ENCODE results near the gene GID4.
A peak's percentile ranks its signal among the peaks of the same experiment; 100 is the strongest.

The GID4 gene

DNA sequence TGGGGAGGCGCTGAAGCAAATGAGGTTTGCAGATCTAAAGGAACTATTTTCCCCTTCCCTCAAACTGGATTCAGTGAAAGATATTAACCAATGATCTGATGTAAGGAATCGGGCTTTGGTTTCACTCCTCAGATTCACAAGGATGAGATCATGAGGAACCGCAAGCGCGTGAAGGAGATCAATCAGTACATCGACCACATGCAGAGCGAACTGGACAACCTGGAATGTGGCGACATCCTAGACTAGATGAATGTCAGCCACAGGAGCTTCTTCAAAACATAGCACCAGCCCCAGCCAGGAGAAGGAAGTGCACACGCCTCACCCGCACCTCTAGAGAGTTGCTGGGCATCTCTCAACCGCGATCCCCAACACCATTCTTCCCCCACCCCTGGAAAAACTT, 22.8 kb upstream of the GID4 start:
- DNase-seq (ENCODE audit: low read depth in 2 of 2) = no peak

DNA sequence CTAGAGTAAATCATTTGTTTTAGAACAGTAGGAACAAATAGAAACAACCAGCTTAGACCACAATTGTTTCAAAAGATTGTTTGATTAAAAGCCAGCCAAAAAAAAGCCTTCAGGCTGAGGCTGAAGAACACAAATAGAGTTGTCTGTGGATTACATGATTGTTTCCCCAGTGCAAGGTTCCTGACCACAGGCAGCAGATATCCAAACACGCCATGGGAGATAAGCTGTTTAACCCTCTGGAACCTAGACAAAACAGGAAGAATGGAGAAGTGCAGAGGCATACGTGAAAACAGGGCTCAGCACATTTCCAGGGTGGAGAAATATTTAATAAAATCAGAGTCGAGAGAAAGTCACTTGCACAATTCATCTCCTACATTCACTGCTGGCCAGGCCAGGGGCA, 21.2 kb upstream of the GID4 start:
- DNase-seq (ENCODE audit: low read depth in 2 of 2) = no peak

DNA sequence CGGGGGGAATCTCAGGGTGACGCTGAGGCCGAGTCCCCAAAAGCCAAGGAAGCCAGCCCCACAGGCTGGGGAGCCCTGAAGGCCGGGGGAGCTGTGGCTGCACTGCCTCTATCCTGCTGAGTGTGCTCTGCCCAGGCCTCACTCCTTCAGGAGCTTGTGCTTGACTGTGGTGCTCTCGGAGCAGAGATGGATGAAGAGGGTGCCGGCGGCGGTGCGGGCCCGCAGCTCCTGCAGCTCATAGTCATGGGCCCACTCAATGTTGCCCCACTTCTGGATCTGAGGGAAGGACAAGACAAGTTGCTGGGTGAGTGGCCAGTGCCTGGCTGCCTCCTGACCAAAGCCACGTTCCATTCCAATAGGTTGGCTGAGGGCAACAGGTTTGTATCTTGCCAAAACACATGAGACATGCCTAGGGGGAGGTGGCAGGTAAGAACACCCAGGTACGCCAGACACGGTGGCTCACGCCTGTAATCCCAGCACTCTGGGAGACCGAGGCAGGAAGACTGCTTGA, 20.7 kb upstream of the GID4 start:
- no peak for DNase-seq (ENCODE audit: low read depth in 2 of 2)

DNA sequence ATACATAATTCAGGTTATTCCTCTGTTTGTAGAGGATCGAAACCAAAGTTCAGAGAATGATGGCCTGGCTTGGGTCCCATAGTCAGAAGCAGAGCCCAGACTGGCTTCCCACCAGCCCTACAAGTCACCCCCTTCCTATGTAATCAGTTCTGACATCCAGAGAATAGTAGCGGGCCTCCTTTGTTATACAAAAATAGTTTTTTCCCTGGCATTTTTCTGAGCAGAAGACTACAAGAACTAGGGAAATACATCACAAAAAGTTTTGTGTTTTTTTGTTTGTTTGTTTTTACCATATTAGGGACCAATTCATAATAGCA, 19.4 kb upstream of the GID4 start:
- DNase-seq (ENCODE audit: low read depth in 2 of 2) = no peak

DNA sequence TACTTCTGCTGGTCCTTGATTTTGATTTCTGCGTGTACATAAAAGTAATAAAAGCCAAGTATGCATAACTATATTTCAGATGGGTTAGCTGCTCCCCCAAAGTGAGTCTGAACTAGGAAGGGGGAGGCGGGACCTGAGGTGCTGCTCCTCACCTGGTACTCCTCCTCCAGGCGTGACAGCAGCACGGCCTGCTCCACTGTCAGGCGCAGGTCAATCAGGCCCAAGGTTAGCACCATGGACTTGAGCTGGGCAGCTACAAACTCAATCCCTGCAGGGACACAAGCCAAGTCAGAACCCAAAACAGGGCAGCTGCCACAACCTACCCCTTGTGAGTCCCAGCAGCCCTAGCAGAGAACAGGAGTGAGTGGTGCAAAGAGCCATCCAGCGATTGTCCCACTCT, 18.2 kb upstream of the GID4 start:
- no peak for DNase-seq (ENCODE audit: low read depth in 2 of 2)

DNA sequence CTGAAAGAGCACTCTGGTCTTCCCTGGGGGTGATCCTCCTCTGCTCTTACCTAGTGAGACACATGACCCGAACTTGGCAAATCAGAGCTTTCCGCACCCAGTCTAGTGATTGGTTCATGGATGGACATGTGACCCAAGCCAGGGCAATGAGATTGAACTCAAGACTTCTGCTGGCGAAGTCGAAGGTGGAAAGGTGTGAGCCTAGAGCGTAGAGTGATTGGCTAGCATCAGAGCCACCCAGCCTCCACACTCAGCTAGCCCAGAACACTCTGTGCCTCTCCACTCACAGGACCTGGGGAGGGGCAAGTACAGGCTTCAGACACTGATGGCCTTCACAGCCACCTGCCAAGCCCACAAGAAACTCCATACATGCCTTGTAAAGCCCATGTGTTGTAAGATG, 17.8 kb upstream of the GID4 start:
- no peak for DNase-seq (ENCODE audit: low read depth in 2 of 2)

DNA sequence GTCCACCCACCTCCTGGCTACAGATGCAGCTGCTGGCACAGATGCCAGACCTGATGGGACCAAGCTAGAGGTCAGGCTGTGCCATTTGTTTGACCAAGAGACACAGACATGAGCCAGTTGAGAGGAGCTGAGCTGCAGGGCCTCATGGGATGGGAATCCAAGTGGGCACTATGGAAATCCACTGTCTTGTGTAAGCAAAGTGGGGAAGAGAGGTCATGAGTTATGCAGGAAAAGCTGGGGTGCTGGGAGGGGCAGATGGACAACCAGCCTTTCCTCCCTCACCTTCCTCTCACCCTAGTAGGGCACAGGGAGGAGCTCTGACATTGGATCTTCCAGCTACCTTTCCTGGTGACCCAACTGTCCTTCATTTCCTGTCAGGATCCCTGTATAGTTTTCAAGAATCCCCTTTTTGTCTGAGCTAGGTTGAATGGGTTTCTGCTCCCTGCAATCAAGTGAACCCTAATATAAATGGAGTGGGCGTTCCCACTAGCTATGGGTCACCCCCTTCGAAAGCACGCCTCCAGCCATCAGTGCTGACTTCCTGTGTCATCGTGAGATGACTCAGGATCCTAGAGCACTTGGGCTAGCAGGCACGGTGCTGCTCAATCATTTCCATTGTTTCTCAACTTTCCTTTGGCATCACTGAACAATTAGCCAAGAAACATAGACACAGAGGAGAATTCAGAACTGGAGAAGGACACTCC, 13.8 kb upstream of the GID4 start:
- no peak for DNase-seq (ENCODE audit: low read depth in 2 of 2)

DNA sequence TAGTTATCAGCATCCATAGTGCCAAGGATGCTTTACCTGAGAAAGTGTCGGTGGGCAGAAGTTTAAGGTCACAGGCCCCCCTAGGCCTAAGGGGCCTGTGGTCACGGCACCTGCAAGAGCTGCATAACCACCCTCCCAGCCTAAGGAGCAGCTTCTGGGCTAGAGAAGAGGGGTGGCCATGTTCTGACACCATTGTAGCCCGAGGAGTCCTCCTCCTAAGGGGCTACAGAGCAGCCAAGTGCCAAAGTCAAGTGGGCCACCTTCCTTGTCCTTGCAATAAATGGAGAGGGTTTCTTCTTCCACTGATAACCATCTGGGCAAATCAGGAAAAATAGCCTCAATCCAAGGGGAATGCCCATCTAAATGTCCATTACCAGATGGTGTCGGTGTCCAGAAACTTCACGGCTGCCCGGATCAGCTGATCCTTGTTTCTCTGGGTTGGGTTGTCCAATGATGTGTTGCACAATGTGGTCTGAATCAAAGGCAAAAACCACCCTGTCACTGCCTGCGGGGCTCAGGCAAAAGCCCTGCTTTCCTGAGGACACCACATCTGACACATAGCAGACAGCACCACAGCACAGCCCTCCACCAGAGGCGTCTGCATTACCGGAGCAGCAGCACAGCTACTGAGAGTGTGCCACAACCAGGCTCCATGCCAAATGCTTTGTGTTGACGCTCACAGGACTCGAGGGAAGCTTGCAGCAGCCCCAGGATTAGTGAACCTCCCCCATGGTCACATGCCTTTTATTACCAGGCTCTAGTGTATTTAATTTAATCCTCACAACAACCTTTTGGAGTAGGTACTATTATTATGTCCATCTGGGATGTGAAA, 13.0 kb upstream of the GID4 start:
- DNase-seq (ENCODE audit: low read depth in 2 of 2) = no peak

DNA sequence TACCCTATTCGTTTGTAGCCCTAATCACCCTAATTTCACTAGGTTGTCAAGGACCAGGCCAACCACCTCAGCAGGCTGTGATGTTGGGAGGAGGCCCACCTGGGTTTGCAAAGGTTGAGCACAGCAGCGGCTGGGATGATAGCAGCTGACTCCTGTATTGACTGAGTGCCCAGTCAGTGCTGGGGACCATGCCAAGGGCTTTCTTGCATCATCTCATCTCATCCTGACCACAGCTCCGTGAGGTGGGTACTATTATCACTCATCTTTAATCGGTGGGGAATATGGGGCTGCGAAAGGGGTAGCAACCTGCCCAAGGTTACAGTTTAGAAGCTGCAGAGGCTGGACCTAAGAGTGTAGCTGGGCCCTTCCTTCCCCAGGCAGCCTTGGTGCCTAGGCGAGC, 11.9 kb upstream of the GID4 start:
- DNase-seq (ENCODE audit: low read depth in 2 of 2) = no peak

DNA sequence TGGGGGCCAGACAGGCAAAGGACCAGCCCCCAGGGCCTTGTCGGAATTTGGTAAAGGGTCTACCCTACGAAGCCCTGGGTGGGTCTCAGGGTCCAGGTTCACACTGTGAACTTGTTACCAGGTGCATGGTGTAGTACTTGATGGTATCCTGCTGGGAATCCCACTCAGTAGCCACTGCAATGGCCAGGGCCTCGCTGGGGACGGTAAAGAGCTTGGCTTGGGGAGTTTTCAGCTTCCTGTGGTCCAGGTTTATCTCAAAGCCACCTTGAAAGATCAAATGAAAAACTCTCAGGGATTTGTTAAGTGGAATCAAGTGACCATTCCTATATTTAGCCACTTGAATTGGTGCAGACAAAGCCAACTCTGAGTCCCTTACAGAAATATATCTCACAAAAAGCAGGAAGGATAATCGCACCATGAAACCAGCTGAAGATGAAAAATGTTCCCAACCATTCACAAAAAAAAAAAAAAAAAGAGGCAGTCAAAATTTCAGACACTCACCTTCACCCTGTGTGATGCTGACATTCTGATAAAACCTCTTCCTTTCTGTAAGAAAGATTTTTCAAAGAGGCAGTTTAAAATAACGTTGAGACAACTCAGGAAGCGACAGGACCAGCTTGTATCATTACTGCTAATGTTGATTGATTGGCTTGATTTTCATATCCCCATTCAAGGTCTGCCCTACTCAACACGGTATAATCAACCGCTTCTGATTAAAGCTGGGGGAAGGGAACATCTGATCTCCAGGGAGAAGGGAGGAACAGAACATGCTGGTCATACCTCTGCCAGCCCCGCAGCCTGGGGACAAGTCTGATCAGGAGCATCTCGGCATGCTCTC, 10.9 kb upstream of the GID4 start:
- DNase-seq (ENCODE audit: low read depth in 2 of 2) = no peak

DNA sequence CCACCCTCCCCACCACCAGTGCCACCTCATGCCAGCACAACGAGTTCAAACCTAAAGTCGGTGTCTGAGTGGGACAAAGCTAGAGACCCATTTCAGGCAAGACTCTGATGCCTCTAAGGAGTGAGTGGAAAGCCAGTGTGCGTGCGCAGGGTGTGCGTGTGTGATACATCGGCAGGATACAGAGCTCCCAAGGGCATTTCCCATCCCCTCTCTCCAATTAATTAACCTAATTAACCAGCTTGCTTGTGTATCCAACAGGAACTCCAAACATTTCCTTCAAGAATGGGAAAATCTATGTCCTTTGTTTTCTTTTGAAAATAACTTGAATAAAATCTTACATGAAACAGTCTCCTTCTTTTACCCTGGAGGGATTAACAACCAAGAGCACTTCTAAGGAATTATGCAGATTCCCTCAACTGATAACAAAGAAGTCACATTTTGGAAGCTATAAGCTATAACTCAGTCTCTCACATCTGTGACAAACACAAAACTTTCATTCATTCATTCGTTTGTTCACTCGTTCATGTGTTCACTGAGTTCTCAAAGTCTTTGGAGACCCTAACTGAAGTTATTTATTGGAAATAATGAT, 10.2 kb upstream of the GID4 start:
- DNase-seq (ENCODE audit: low read depth in 2 of 2) = no peak

DNA sequence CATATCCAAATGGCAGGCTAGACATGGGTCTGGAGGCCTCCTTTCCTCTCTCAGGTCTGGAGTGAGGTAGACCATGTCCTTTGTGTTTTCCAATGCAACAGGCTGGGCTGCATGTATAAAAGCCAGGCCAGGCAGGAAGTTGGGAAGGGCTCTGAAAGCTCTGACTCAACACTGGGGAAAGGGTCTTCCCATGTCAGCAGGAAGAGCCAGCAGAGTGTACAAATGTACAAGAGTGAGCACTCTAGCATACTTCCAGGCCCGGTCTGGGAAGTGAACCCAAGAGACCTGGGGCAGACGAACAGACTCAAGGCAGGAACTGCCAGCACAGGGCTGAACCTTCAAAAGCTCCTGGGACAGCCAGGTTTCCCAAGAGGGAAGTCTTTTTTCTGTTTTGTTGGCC, 7.3 kb upstream of the GID4 start:
- DNase-seq (ENCODE audit: low read depth in 2 of 2) = no peak

DNA sequence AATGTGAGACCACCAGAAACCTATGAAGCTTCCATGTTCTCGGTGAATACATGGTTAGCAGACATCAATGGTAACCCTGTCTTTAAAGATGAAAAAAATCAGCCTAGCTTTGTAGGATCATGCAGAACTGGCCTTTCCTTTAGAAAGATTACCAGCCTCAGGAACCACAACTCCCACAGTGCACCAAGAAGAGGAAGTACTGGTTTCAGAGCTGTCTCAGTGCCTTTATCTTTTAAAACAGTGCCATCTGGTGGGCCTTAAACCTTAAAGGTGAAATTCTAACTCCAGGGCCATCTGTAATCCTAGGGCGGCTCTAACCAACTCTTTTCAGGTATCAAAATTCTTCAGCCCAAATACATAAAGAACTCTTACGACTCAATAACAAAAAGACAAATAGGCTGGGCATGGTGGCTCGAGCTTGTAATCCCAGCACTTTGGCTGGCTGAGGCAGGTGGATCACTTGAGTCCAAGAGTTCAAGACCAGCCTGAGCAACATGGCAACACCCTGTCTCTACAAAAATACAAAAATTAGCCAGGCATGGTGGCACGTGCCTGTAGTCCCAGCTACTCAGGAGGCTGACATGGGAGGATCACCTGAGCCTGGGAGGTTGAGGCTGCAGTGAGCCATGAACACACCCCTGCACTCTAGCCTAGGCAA, 5.6 kb upstream of the GID4 start:
- peak; percentile 8 to 24 for DNase-seq (ENCODE audit: low read depth in 2 of 2)

DNA sequence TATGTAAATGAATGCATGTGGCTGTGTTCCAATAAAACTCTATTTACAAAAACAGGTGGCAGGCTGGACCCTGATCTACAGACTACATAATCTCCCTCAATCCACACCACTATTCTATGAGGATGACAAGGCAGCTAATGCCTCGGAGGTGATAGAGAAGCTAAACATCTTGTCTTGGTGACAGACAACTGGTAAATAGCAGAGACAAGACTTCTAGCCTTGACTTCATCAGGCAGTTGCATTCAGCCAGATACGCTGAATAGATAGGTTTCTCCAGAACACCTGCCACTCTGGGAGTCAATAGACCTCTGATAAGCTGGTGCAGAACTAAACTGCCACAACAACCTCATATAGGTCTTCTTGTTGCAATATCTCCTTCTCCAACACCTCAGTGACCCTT, 3.5 kb upstream of the GID4 start:
- no peak for DNase-seq (ENCODE audit: low read depth in 2 of 2)

DNA sequence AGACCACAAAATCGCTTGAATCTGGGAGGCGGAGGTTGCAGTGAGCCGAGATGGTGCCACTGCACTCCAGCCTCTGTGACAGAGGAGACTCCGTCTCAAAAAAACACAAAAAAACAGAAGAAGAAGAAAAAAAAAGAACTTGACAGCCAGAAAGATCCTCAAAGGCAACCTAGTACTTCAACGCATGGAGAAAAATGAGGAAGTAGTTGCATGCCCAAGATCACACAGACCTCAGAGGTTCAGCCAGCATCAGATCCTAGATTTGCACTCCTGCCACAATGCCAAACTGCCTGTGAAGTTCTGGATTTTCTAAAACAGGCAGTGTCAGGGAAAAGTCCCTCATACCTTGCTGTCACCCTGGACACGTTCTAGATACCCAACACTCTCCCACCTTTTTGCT, 1.7 kb upstream of the GID4 start:
- no peak for DNase-seq (ENCODE audit: low read depth in 2 of 2)

DNA sequence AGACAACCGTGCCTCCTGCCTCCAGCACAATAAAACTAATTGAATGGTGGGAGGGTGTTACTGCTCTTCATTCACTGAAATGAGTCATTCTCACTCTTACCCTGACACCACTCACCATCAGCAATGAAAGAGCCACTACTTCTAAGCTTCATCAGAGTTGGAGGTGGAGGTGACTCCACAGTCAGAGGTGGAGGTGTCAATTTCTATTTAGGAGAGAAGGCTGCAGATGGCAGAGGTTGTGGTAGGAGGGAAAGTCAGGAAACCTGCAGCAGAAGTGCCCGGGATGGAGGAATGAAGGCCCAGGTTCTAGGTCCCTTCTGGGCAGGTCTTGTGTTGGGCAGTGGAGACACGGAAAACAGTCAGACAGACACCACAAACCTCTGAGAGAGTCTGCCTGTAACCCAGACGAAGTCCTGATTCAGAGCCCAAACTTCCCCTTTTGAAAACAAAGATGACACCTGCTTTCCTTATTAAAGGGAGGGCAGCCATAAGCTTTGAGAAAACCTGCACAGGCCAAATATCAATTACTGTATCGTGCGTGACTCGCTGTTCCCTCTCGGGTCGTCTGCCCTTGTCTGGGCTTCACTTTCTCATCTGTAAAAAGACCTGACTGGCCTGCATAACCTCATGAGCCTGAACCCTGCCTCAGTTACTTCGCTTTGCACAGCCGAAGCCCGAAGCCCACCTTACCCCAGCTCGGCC, 908 bp upstream of the GID4 start:
- no peak for DNase-seq (ENCODE audit: low read depth in 2 of 2)

DNA sequence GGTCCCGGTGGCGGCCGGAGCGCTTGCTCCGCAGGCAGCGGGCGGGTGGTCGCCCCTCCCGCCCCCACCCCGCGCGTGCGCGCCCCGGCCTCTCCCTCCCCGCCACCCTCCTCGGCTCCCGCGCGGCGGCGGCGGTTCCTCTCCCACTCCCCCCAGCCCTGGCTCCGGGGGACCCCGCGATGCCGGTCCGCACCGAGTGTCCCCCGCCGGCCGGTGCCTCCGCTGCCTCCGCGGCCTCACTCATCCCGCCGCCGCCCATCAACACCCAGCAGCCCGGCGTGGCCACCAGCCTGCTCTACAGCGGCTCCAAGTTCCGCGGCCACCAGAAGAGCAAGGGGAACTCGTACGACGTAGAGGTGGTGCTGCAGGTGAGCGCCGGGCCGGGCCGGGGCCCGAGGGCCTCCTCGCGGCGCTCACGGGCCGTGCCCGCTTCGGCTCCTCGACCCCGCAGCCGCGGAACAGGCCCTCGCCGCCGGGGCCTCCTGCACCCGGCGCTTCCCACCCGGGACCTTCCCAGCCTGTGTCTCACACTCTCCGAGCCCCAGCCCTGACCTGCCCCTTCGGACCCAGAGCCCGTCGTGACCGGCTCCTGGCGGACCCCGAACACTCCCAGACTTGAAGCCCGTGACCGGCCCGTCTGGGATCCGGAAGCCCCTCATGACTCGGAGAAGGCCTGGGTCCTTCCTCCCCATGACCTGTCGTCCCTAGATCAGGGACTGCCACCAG, 490 bp downstream of the GID4 start:
- no peak for DNase-seq (ENCODE audit: low read depth in 2 of 2)

DNA sequence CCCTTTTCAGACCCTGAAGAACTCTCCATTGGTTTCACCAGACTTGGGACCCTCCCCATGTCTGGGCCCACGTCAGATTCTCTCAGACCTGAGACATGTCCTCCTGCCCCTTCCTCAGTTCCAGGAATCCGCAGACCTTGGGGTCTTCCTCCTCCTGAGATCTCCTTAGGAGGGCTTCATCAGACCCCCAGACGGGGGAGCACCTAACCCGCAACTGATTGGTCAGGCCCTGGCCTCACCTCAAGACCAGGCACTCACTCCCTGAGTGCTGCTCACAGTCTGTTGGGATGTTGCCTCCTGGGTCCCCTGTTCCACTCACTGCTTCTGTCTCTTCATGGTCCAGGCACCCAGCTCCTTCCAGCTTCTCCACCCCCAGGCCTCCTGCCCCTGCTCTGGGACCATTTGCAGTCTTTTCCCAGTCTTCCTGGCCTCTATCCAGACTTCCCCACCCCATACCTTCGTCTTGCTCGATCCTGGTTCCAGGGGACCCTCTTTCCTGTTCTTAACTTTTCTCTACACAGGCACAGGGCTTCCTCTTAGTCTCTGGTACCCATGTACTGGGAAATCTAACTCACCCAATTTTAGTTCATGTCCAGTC, 1.2 kb downstream of the GID4 start:
- no peak for DNase-seq (ENCODE audit: low read depth in 2 of 2)

DNA sequence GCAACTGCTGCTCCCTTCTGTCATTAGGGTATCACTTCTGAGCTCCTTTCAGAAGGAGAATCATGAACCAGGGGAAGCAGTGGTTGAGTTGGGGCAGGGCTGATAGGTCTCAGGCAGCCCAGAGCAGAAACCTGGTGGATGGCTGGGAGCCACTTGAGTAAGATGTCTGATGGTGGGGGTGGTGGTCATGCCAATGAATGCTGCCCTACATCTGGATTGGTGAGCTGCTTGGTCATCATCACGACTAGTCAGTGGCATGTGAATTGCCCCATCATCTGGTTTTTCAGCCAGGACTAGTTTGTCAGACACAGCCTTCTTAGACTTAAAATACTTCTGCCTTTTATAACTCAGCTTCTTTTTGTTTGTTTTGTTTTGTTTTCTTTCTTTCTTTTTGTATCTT, 2.6 kb downstream of the GID4 start:
- no peak for DNase-seq (ENCODE audit: low read depth in 2 of 2)

DNA sequence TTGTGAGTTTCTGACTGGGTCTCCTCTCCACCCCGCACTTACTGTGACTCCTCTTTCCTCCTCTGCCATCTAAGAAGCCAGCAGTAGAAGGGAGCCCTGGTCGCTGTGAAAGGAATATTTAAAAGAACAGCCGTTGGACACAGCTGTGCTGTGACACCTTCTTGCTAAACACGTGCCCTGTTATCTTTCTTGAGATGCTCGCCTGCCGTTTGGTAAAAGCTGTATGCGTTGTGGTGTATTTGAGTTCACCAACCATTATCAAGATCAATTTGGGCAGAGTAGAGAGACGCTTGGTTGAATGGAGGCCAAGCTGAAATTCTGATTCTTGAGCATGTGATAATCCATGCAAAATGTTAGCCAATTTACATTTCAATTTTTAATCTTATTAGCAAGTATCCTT, 3.8 kb downstream of the GID4 start:
- no peak for DNase-seq (ENCODE audit: low read depth in 2 of 2)

All from stimulated activated CD8-positive, alpha-beta memory T cell treated with anti-CD3 and anti-CD28 coated beads, Interleukin-2, amount 100 ng/mL, for 1 hour (primary cell).